Smooth muscle cell of the pulmonary artery (primary cell): Measurements from ENCODE around the gene KRTAP10-5. TPM values are rescaled to one million over a fixed set of nuclear protein-coding genes. Genes with fewer than 3 reads are reported as not detected.

ENCODE experiments used
- total RNA-seq: library from RNA; depleted of rRNA; stranded (reverse); fragments of >200 nt; gene quantifications from 2 replicates; pipeline ENCODE4 v1.2.3, GENCODE V29; 2014

Gene KRTAP10-5
- not detected in 2 replicates for total RNA-seq

GRCh38 chr21:44580231-44580821 lies at the start of gene KRTAP10-5:
Gene KRTAP10-5 (minus strand): TSS chr21:44580604. CDS start chr21:44580578, 26 bp downstream.

GRCh38 chr21:44626673-44627143 lies 46.3 kb upstream of the KRTAP10-5 start, which contains the start of gene KRTAP10-9:
Gene KRTAP10-9 (plus strand): TSS chr21:44627093. CDS start chr21:44627172, 79 bp downstream.

GRCh38 chr21:44612029-44612486 lies 31.7 kb upstream of the KRTAP10-5 start, which contains the start of gene KRTAP10-8:
Gene KRTAP10-8 (plus strand): TSS chr21:44612079. CDS start chr21:44612101, 22 bp downstream.

GRCh38 chr21:44600118-44600978 lies 19.9 kb upstream of the KRTAP10-5 start, which contains the start of gene KRTAP10-7:
Gene KRTAP10-7 (plus strand): TSS chr21:44600597. CDS start chr21:44600622, 25 bp downstream.

GRCh38 chr21:44592446-44593311 lies 12.3 kb upstream of the KRTAP10-5 start, which contains the start of gene KRTAP10-6:
Gene KRTAP10-6 (minus strand): TSS chr21:44592505. CDS start chr21:44592484, 21 bp downstream.

GRCh38 chr21:44573630-44574456 lies 6.6 kb downstream of the KRTAP10-5 start, which contains the start of gene KRTAP10-4:
Gene KRTAP10-4 (plus strand): TSS chr21:44573729. CDS start chr21:44573759, 30 bp downstream.

GRCh38 chr21:44558695-44559094 lies 21.7 kb downstream of the KRTAP10-5 start, which contains the start of gene KRTAP10-3:
Gene KRTAP10-3 (minus strand): TSS chr21:44558795. CDS start chr21:44558715, 80 bp downstream.

GRCh38 chr21:44551340-44551961 lies 29.0 kb downstream of the KRTAP10-5 start, which contains the start of gene KRTAP10-2:
Gene KRTAP10-2 (minus strand): TSS chr21:44551505. CDS start chr21:44551458, 47 bp downstream.

GRCh38 chr21:44539991-44540666 lies 40.3 kb downstream of the KRTAP10-5 start, which contains the start of gene KRTAP10-1:
Gene KRTAP10-1 (minus strand): TSS chr21:44540195. CDS start chr21:44540150, 45 bp downstream.

Other genes with a start within 250 kb of the KRTAP10-5 start
- 9.1 and 11.8 TPM in 2 replicates for gene CFAP410, start 241.2 kb downstream of the KRTAP10-5 start, total RNA-seq
- under 0.01 TPM in 1 of 2 replicates, not detected in the other for gene TRPM2, start 227.0 kb downstream of the KRTAP10-5 start, total RNA-seq
- gene LRRC3, start 125.1 kb downstream of the KRTAP10-5 start, total RNA-seq: 0.26 and 0.65 TPM in 2 replicates
- gene KRTAP10-1, start 40.4 kb downstream of the KRTAP10-5 start, total RNA-seq: not detected in 2 replicates
- gene KRTAP10-2, start 29.1 kb downstream of the KRTAP10-5 start, total RNA-seq: not detected in 2 replicates
- not detected in 2 replicates for gene KRTAP10-3, start 21.8 kb downstream of the KRTAP10-5 start, total RNA-seq
- gene KRTAP10-4, start 6.9 kb downstream of the KRTAP10-5 start, total RNA-seq: not detected in 2 replicates
- gene KRTAP10-6, start 11.9 kb upstream of the KRTAP10-5 start, total RNA-seq: not detected in 2 replicates
- not detected in 2 replicates for gene KRTAP10-7, start 20.0 kb upstream of the KRTAP10-5 start, total RNA-seq
- not detected in 2 replicates for gene KRTAP10-8, start 31.5 kb upstream of the KRTAP10-5 start, total RNA-seq
- not detected in 2 replicates for gene KRTAP10-9, start 46.5 kb upstream of the KRTAP10-5 start, total RNA-seq
- not detected in 2 replicates for gene KRTAP10-10, start 56.8 kb upstream of the KRTAP10-5 start, total RNA-seq
- not detected in 2 replicates for gene KRTAP10-11, start 65.8 kb upstream of the KRTAP10-5 start, total RNA-seq
- not detected in 2 replicates for gene KRTAP12-4, start 74.1 kb upstream of the KRTAP10-5 start, total RNA-seq
- gene KRTAP12-3, start 77.3 kb upstream of the KRTAP10-5 start, total RNA-seq: not detected in 2 replicates
- not detected in 2 replicates for gene KRTAP12-2, start 86.3 kb upstream of the KRTAP10-5 start, total RNA-seq
- not detected in 2 replicates for gene KRTAP12-1, start 101.6 kb upstream of the KRTAP10-5 start, total RNA-seq
- not detected in 2 replicates for gene KRTAP10-12, start 116.6 kb upstream of the KRTAP10-5 start, total RNA-seq
- not detected in 2 replicates for gene TSPEAR, start 131.0 kb upstream of the KRTAP10-5 start, total RNA-seq
- 88.7 and 102 TPM in 2 replicates for gene UBE2G2, start 221.2 kb upstream of the KRTAP10-5 start, total RNA-seq
- 66.2 and 77.2 TPM in 2 replicates for gene SUMO3, start 237.5 kb upstream of the KRTAP10-5 start, total RNA-seq